C4-2B (cell line): ENCODE results near the gene UBR4.

Source experiments
- ZFX ChIP-seq: fragments of 450-650 bp; IDR thresholded peaks from 2 replicates; pipeline ENCODE4 v1.6.1; 2017
- TF ChIP-seq, protein P1 (sequence below): fragments of 450-650 bp; conservative IDR thresholded peaks from 2 replicates; pipeline ENCODE4 v1.5.1; 2017; ENCODE audit warnings: mild to moderate bottlenecking

DNA sequence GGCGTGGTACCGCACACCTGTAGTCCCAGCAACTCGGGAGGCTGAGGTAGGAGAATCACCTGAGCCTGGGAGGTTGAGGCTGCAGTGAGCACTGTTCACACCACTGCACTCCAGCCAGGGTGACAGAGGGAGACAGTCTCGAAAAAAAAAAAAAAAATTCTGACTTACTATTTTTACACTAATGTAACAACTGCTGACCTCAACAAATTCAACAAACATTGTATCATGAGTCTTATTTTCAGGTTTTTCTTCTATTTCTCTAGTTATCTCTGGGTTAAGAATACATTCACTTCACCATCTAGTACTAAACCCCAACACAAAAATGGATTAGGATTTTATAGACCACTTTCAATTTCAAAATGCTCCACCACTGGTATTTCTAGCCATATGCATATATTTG is 72.9 kb downstream of the UBR4 start:
- TF ChIP-seq, protein P1, sequence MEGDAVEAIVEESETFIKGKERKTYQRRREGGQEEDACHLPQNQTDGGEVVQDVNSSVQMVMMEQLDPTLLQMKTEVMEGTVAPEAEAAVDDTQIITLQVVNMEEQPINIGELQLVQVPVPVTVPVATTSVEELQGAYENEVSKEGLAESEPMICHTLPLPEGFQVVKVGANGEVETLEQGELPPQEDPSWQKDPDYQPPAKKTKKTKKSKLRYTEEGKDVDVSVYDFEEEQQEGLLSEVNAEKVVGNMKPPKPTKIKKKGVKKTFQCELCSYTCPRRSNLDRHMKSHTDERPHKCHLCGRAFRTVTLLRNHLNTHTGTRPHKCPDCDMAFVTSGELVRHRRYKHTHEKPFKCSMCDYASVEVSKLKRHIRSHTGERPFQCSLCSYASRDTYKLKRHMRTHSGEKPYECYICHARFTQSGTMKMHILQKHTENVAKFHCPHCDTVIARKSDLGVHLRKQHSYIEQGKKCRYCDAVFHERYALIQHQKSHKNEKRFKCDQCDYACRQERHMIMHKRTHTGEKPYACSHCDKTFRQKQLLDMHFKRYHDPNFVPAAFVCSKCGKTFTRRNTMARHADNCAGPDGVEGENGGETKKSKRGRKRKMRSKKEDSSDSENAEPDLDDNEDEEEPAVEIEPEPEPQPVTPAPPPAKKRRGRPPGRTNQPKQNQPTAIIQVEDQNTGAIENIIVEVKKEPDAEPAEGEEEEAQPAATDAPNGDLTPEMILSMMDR = no peak
- TF ChIP-seq ZFX = no peak
